ENCODE data around the gene TBXA2R.
A peak's percentile ranks its signal among the peaks of the same experiment; 100 is the strongest.

Gene TBXA2R

GRCh38 chr19:3545669-3546034 lies 61.0 kb downstream of the TBXA2R start:
- Histone ChIP-seq H3K79me2 (ENCODE audit: insufficient read depth, low read length) (no peaks in the 10 kb centered on the region), H3K27me3 (ENCODE audit: insufficient read depth, low read length, poor library complexity, severe bottlenecking) (no peaks in the 10 kb centered on the region), H3K9ac (ENCODE audit: low read depth, low read length, poor library complexity, severe bottlenecking) (no peak overlapping the region), H3K4me1 (ENCODE audit: insufficient read depth, low read length, poor library complexity, severe bottlenecking) (no peaks in the 10 kb centered on the region), H4K20me1 (ENCODE audit: insufficient read depth, low read length, poor library complexity, severe bottlenecking) (no peaks in the 10 kb centered on the region), H3K9me3 (ENCODE audit: insufficient read depth, low read depth, low read length) (no peaks in the 10 kb centered on the region), H3K36me3 (ENCODE audit: insufficient read depth, low read length) (peaks cover 3% of the 10 kb centered on the region; the same call in 1 of the 2 replicates), H2AFZ (ENCODE audit: low read length) (no peak overlapping the region), H3K4me2 (ENCODE audit: low read depth, low read length, poor library complexity, severe bottlenecking) (no peak overlapping the region), H3K9me2 (replicated peaks; ENCODE audit: low read depth, low read length) (no peaks in the 10 kb centered on the region), H3K4me3 (ENCODE audit: low read length, poor library complexity, severe bottlenecking) (no peak overlapping the region), H3F3A (ENCODE audit: low read depth) (no peaks in the 10 kb centered on the region)
- TF ChIP-seq, protein P1, sequence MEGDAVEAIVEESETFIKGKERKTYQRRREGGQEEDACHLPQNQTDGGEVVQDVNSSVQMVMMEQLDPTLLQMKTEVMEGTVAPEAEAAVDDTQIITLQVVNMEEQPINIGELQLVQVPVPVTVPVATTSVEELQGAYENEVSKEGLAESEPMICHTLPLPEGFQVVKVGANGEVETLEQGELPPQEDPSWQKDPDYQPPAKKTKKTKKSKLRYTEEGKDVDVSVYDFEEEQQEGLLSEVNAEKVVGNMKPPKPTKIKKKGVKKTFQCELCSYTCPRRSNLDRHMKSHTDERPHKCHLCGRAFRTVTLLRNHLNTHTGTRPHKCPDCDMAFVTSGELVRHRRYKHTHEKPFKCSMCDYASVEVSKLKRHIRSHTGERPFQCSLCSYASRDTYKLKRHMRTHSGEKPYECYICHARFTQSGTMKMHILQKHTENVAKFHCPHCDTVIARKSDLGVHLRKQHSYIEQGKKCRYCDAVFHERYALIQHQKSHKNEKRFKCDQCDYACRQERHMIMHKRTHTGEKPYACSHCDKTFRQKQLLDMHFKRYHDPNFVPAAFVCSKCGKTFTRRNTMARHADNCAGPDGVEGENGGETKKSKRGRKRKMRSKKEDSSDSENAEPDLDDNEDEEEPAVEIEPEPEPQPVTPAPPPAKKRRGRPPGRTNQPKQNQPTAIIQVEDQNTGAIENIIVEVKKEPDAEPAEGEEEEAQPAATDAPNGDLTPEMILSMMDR (conservative IDR thresholded peaks at IDR 0.05; ENCODE audit: low read length) = no peak
- no peak for TF ChIP-seq EZH2phosphoT487 (IDR thresholded peaks at IDR 0.05; ENCODE audit: borderline replicate concordance)

- H3K4me2 ChIP-seq (ENCODE audit: low read depth, low read length, poor library complexity, severe bottlenecking) = no peak overlapping the region
- no peak overlapping the region for H3K9ac ChIP-seq (ENCODE audit: low read depth, low read length, poor library complexity, severe bottlenecking)
- no peaks in the 10 kb centered on the region for H3K9me2 ChIP-seq (replicated peaks; ENCODE audit: low read depth, low read length)
- H3K79me2 ChIP-seq (ENCODE audit: insufficient read depth, low read length) = no peaks in the 10 kb centered on the region
- H2AFZ ChIP-seq (ENCODE audit: low read length) = no peak overlapping the region
- TF ChIP-seq EZH2phosphoT487 (IDR thresholded peaks at IDR 0.05; ENCODE audit: borderline replicate concordance) = no peak
- TF ChIP-seq, protein P1 (conservative IDR thresholded peaks at IDR 0.05; ENCODE audit: low read length) = peak; percentile 83
- no peaks in the 10 kb centered on the region for H3K27me3 ChIP-seq (ENCODE audit: insufficient read depth, low read length, poor library complexity, severe bottlenecking)
- no peaks in the 10 kb centered on the region for H4K20me1 ChIP-seq (ENCODE audit: insufficient read depth, low read length, poor library complexity, severe bottlenecking)
- no peaks in the 10 kb centered on the region for H3F3A ChIP-seq (ENCODE audit: low read depth)
- H3K36me3 ChIP-seq (ENCODE audit: insufficient read depth, low read length) = peaks cover 3% of the 10 kb centered on the region; the same call in 1 of the 2 replicates
- H3K4me1 ChIP-seq (ENCODE audit: insufficient read depth, low read length, poor library complexity, severe bottlenecking) = no peaks in the 10 kb centered on the region
- H3K9me3 ChIP-seq (ENCODE audit: insufficient read depth, low read depth, low read length) = no peaks in the 10 kb centered on the region
- no peak overlapping the region for H3K4me3 ChIP-seq (ENCODE audit: low read length, poor library complexity, severe bottlenecking)
Observed at GRCh38 chr19:3544742-3545668, 61.7 kb downstream of the TBXA2R start.

All from Loucy (cell line).